ENCODE data around the gene PDE9A.

Gene PDE9A

GRCh38 chr21:42692688-42693087 lies 39.3 kb downstream of the PDE9A start:
- TF ChIP-seq SIN3A (IDR thresholded peaks at IDR 0.05; ENCODE audit: borderline replicate concordance, insufficient read depth, low read length) (no peak), POLR2AphosphoS5 (IDR thresholded peaks at IDR 0.05; ENCODE audit: low read depth, low read length) (no peak), TAF1 (IDR thresholded peaks at IDR 0.05; ENCODE audit: borderline replicate concordance, insufficient read depth, low read length) (no peak), FOXP2 (optimal IDR thresholded peaks at IDR 0.05; ENCODE audit: borderline replicate concordance, extremely low read depth, extremely low read length, insufficient read depth) (no peak)
- TF ChIP-seq, protein P1, sequence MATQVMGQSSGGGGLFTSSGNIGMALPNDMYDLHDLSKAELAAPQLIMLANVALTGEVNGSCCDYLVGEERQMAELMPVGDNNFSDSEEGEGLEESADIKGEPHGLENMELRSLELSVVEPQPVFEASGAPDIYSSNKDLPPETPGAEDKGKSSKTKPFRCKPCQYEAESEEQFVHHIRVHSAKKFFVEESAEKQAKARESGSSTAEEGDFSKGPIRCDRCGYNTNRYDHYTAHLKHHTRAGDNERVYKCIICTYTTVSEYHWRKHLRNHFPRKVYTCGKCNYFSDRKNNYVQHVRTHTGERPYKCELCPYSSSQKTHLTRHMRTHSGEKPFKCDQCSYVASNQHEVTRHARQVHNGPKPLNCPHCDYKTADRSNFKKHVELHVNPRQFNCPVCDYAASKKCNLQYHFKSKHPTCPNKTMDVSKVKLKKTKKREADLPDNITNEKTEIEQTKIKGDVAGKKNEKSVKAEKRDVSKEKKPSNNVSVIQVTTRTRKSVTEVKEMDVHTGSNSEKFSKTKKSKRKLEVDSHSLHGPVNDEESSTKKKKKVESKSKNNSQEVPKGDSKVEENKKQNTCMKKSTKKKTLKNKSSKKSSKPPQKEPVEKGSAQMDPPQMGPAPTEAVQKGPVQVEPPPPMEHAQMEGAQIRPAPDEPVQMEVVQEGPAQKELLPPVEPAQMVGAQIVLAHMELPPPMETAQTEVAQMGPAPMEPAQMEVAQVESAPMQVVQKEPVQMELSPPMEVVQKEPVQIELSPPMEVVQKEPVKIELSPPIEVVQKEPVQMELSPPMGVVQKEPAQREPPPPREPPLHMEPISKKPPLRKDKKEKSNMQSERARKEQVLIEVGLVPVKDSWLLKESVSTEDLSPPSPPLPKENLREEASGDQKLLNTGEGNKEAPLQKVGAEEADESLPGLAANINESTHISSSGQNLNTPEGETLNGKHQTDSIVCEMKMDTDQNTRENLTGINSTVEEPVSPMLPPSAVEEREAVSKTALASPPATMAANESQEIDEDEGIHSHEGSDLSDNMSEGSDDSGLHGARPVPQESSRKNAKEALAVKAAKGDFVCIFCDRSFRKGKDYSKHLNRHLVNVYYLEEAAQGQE (IDR thresholded peaks at IDR 0.05; ENCODE audit: insufficient read depth in 1 of 2, low read depth in 2 of 2, low read length in 2 of 2), result no peak

DNA sequence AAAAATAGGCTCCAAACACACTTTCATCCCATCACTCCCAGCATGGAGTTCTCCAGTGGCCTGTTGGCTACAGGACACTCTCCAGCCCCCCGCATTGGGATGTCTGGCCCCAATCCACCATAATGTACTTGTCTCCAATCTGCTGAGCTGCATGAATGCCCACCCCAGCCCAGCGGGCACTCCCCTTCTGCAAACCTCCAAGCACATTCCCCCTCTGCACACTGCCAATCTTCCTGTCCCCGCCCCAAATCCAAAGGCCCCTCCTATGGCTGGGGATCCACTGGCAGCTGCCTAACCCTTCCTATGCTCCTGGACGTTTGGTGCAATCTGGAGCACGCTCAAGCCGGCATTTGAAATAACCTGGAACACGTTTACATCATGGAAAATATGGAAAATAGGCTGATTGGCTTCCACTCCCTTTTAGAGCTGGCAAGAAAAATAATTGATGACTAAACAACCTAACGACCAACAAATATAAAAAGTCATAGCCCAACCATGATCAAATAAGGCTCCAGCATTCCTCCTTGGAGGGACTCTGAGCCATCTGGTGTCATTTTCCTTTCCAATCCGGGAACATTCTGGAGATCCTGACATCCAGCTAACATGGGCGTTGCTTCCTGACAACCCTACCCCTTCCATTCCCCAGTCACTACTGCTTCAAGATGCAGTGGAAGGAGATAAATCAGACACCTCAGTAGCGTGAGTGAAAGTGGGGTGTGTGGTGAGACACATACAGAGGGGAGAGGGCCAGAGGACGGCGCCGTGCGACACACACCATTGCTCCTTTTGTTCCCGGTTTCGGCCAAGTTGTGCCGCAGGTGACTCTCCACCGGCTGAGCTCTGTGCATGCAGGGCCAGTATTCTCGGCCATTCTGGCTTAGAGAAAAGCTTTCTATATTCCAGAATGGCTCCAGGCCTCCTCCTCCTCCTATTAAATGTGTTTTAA lies 41.6 kb downstream of the PDE9A start:
- TF ChIP-seq TAF1 (IDR thresholded peaks at IDR 0.05; ENCODE audit: borderline replicate concordance, insufficient read depth, low read length) (no peak), SIN3A (IDR thresholded peaks at IDR 0.05; ENCODE audit: borderline replicate concordance, insufficient read depth, low read length) (no peak), POLR2AphosphoS5 (IDR thresholded peaks at IDR 0.05; ENCODE audit: low read depth, low read length) (no peak), FOXP2 (optimal IDR thresholded peaks at IDR 0.05; ENCODE audit: borderline replicate concordance, extremely low read depth, extremely low read length, insufficient read depth) (no peak)
- TF ChIP-seq, protein P1 (IDR thresholded peaks at IDR 0.05; ENCODE audit: insufficient read depth in 1 of 2, low read depth in 2 of 2, low read length in 2 of 2), result no peak

DNA sequence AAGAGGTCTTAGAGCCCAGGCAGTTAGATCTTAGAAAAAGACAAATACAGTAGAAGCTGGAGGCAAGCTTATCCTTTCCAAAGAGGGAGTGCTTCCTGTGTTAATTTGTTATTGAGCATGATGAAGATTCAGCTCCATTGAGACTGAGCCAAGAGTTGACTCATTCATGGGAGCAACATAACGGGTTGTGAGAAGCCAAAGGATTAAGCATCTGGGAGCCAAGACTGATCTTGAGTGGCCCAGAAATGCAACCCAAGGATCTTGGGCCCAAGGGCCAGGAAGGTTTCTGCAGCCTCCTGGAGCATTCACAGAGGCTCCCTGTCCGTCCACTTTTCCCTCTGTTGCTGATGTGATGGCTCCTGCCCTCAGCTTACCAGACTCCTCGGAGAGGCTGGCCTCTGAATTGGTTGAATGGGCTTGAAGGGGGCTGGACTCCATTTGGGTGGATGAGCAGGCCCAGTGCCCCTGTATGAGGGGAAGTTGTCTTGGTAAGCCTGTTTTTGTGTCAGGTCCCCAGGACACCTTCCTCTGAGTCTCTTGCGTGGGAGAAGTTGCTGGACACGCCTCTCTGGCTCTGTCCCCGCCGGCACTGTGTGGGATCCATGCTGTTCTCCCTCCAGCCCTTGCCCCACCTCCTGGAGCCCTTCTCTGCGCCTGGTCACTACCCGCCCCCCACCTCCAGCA lies 42.4 kb downstream of the PDE9A start:
- TF ChIP-seq TAF1 (IDR thresholded peaks at IDR 0.05; ENCODE audit: borderline replicate concordance, insufficient read depth, low read length) (no peak), SIN3A (IDR thresholded peaks at IDR 0.05; ENCODE audit: borderline replicate concordance, insufficient read depth, low read length) (no peak), FOXP2 (optimal IDR thresholded peaks at IDR 0.05; ENCODE audit: borderline replicate concordance, extremely low read depth, extremely low read length, insufficient read depth) (no peak), POLR2AphosphoS5 (IDR thresholded peaks at IDR 0.05; ENCODE audit: low read depth, low read length) (no peak)
- TF ChIP-seq, protein P1 (IDR thresholded peaks at IDR 0.05; ENCODE audit: insufficient read depth in 1 of 2, low read depth in 2 of 2, low read length in 2 of 2), result no peak

- TF ChIP-seq, protein P1 (IDR thresholded peaks at IDR 0.05; ENCODE audit: insufficient read depth in 1 of 2, low read depth in 2 of 2, low read length in 2 of 2), result no peak
- TF ChIP-seq FOXP2 (optimal IDR thresholded peaks at IDR 0.05; ENCODE audit: borderline replicate concordance, extremely low read depth, extremely low read length, insufficient read depth) (no peak), POLR2AphosphoS5 (IDR thresholded peaks at IDR 0.05; ENCODE audit: low read depth, low read length) (no peak)
These were observed 43.1 kb downstream of the PDE9A start for GRCh38 chr21:42696501-42697040.
